HG02763 (cell line): ENCODE data around the gene ACACA.
"Not testable (repeated sequence)": the region's sequence is repeated elsewhere in the genome, so short reads cannot be mapped to it uniquely, and the experiment has no call there.

Source experiments
- ATAC-seq: cut with Tn5 transposase; IDR thresholded peaks from one replicate; pipeline ENCODE4 v1.9.1; 2021; ENCODE audit warnings: mild to moderate bottlenecking, moderate library complexity; ENCODE audit not compliant: unreplicated experiment

Gene ACACA

DNA sequence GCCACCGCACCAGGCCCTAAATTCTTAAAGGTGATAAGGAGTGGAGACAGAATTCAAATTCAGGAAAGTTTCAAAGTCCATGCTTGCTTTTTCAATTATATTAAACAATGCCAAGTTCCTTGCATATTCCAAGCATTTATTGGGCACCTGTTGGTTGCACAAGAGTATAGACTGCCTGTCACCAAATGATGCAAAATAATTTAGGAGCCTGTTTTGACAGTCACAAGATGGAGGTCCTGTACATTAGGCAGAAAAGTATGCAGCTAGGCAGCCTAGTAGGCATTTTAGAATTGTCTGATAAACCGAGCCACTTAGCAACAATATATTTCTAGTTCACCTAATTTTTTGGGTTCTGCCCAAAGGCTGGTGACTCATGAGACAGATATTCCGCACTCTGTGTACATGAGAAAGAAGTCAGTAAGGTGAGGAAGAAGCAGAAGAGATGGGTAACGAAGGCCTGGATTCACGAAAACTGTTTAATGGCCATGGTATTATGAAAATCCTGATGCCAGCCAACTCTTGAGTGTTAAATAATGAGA, 7.3 kb downstream of the ACACA start:
- ATAC-seq: no peak

DNA sequence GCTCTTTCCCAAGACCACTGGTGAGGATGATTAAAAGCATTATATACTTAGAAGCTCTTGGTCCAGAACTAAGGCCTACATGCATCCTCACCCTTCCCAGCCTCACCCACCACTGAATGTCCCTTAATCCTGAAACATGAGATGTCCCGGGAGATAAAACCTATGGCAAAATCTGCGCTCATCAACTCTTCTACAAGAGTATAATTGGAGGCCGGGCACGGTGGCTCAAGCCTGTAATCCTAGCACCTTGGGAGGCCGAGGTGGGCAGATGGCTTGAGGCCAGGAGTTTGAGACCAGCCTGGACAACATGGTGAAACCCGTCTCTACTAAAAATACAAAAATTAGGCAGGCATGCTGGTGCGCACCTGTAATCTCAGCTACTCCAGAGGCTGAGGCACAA, 13.3 kb downstream of the ACACA start:
- no peak for ATAC-seq

DNA sequence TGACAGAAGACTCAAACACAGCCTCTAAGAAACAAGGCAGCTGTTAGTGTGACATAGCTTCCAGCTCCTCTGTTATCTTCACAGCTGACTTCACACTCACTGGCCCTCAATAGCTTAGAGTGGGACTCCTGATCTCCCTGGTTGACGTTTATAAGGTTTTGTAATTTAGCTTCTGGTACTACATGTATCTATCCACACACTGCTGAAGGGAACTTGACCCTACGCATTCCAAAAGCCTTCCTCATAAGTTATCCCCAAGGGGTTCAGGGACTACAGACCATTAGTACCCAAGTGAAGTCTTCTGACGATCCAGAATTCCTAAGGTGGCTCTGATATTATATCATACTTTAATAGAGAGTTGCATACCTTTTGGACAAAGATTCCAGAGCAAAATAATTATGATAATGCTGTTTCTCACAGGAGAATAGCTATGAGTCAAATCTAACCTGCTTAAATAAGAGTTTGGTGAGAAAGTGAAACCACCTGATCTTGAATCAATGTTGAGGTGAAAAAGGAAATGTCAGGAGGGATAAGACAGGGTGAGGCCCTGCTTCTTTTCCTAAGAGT, 14.5 kb downstream of the ACACA start:
- ATAC-seq: no peak

DNA sequence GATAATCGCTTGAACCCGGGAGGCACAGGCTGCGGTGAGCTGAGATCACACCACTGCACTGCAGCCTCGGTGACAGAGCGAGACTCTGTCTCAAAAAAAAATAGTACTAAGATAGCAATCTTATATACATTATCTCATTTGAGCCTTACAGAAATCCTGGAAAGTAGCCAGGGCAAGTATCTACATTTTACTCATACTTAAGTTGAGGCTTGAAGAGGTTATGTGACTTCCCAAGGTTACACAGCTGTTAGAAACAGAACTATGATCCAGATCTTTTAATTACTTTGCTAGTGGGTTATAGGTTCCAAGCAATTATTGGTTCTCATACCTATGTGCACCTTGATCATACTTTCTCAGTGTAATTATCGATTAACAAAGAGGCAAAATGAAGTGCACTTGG, 15.5 kb downstream of the ACACA start:
- ATAC-seq: no peak

DNA sequence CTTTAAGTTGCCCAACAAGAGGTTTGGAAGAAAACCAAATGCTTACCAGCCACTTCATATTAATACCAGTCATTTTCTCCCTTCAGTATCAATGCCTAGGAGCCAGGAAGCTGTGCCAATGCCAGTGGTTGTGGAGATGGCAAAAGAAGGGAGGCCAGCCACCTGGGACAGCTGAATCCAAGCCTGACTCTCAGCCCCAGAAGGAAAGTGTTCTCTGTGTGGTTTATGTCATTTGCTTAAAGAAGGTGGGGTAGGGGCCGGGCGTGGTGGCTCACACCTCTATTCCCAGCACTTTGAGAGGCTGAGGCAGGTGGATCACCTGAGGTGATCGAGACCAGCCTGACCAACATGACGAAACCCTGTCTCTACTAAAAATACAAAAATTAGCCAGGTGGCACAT, 17.5 kb downstream of the ACACA start:
- no peak for ATAC-seq

DNA sequence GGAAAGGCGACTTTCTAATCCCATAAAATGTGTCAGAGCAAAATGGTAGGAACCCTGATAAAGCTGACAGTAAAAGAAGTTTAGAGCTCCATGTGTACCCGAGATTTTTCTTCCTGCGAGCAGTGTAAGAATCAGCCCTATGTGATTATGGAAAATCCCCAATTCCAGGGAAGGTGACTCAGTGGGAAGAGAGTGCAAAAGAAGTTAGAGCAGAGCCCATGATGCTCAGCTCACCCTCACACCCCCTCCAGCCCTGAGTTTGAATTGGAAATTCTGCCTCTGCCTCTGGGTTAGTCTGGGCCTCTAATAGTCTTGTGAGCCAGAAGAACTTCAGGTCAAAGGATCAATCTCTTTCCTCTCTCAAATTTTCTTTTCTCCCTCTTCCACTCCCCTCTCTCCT, 18.4 kb downstream of the ACACA start:
- ATAC-seq: no peak

DNA sequence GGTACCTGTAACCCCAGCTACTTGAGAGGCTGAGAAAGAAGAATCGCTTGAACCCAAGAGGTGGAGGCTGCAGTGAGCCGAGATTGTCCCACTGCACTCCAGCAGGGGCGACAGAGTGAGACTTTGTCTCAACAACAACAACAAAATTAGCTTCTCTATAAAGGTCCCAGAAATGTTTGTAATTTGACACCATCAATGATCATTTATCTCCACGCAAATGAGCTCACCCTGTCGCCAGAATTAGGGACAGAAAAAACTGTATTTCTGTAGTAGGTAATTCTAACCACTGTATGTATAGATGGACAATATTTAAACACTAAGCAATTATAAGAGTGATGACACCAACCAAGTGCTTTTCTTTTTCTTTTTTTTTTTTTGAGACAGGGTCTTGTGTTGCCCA, 20.2 kb downstream of the ACACA start:
- ATAC-seq: no peak

DNA sequence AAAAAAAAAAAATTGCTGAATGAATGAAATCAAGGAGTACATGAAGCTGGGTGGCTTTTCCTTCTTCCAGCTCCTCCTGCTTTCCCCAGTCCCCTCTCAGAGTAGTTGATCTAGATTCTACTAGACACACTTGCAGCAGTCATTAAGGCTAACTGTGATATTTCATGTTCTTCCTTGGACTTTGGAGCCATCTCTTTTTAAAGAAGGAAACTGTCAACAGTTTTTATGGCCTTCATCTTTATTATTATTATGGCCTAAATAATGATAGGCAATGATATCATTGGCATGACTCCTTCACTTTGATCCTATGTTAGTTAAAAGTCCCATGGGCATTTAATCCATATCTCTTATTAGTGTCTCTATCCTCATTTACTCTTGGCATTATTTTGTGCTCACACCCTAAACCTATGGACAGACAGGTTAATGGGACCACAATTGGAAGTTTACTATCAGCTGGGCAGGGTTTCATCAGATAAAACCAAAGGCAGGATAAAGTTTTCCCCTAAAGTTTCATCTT, 21.1 kb downstream of the ACACA start:
- ATAC-seq: no peak

DNA sequence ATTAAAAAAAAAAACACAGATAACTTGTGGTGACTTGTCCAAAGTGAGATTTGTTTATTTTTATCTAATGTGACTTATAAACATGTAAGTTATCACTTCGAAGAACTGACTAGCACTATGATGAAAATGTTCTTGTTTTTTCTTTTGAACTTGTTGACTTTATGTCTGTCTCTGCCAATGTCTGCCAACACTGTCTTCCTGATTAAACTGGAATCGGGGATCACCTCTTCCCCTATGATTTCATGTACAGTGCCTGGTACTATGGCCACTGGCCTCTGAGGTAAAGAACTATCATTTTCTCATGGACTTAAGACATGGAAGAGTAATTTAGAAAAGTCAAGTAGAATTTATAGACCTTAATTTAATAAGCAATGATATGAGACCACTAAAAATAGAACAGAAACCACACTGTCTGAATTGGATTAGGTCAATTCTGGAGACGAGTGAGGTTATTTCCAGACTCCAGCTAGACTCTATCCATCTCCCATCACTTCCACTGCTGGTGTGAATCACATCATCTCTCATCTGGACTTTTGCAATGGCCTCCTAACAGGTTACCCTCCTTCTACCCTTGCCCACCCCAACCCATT, 22.0 kb downstream of the ACACA start:
- ATAC-seq: no peak

DNA sequence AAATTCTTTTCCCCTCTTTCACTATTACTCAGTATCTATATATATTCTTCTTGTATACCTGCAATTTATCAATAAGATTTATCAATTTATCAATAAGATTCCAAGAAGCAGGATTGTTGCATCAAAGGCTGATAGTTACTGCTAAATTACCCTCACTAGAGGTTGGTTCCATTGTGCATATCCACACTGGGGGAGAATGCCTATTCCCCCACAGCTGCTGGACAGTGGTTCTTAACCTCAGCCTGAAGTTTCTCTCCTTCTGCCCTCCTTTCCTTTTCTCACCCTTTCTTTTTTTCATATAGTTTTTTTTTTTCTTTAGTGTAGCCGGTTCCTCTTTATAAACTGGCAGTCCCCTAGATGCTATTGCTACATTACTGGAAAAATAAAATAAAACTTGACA, 24.6 kb downstream of the ACACA start:
- no peak for ATAC-seq

DNA sequence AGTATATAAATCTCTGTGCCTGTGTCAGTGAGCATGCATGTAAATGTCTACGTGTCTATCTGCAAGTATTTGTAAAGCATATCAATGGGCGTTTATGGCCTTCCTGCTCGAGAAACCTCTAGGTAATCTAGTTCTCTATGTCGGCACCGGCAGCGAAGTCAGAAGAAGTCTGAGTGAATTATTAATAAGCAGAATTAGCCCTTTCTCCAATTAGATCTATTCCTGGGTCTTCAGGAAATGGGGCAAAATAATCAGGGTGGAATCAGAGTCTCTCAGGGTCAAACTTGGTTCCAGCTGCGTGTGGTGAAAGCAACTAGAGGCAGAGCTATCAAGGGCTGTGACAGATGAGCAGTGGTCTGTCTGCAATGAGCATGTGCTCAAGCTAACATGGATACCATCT, 30.9 kb downstream of the ACACA start, which contains the start of gene C17orf78:
C17orf78 (plus strand) TSS at position 280 of the 400 bp plus-strand sequence; CDS start at position 388, 108 bp downstream.
- ATAC-seq: no peak

DNA sequence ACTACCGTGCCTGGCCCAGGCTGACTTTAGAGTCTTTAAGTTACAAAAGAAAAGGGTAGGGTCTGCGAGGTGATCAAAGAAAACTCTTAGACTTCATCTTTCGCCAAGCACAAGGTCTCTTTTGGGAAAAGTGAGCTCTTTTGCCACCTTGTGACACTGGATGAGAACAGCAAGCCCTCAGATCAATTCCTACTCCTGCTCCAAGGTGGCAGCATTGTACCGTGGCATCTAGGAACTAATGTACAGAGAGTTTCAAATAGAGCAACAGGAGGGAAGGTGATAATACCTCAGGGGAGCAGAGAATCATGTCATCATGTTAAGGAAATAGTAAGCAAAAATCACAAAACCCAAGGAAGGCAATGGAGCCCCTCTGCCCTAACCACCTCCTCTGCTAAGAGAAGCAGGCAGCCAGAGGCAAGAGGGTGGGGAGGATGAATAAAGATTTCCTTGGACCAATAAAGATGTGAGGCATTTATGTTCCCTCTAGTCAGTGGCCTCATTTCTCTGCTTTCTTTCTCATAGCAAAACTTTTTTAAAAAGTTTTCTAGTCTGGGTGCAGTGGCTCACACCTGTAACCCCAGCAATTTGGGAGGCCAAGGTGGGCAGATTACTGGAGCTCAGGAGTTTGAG, 33.0 kb downstream of the ACACA start:
- no peak for ATAC-seq

DNA sequence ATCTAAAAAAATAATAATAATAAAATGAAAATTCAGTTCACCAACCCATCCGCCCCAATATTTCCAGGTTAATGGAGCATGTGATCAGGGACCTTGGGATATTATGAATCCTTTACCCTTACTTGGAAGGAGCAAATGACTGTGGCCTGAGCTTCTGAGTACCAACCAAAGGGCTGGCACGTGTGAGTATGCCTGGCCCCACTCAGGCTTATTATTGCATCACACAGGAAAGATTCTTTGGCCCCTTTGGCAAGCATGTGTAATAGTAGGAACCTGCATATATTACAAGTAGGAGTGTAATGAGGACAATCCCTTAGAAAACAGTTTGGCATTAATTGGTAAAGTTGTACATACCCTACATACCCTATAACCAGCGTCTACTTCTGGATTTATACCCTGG, 38.1 kb downstream of the ACACA start:
- no peak for ATAC-seq

DNA sequence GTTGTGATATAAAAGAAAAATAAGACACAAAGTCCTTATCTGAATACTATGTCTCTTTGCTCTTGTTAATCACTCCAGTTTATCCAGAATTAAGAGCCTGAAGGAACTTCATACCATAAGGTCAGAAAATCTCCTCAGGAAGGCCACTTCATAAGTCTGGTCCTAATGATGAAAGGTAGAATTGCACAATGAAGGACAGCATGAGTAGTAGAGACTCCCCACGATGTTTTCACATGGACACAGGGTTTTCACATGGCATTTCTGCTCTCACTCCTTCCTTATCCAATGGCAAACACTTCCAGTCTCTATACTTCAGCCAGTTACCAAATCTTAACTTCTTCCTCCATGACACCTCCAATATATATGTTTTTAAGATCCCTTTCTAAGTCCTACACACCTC, 41.0 kb downstream of the ACACA start:
- no peak for ATAC-seq

DNA sequence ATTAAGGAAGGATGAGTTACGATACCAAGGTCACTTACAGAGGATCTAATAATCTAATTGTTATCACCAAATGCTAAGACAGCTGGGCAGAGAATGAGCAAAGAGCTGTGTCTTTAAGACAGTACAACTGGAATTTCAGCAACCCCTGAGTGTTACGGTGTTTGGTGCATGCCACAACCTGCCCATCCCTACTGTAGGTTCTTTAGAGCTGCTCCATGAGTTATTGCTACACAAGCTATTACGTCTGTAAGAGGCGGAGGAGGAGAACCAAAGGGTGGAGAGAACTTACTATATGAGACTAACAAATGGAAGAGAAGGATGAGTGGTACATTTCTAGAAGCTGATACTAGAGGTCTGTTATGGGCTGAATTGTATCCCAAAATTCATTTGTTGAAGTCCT, 45.1 kb downstream of the ACACA start:
- ATAC-seq: no peak

DNA sequence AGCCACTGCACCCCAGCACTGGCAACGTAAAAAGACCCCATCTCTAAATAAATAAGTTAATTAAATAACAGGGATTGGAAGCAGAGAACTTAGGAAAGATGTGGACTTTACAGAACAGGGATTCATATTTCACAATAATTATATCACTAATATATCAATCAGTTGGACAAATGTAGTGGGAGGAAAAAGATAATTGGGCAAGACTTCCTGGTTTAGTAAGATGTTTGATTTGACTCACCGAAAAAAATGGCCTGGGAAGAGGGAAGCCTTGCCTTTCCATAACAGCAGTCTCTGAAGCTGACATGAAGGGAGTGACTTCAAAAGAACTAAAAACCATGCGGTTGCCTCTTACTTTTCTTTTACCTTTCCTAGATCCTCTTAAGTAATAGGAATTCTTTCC, 46.0 kb downstream of the ACACA start:
- ATAC-seq: no peak

DNA sequence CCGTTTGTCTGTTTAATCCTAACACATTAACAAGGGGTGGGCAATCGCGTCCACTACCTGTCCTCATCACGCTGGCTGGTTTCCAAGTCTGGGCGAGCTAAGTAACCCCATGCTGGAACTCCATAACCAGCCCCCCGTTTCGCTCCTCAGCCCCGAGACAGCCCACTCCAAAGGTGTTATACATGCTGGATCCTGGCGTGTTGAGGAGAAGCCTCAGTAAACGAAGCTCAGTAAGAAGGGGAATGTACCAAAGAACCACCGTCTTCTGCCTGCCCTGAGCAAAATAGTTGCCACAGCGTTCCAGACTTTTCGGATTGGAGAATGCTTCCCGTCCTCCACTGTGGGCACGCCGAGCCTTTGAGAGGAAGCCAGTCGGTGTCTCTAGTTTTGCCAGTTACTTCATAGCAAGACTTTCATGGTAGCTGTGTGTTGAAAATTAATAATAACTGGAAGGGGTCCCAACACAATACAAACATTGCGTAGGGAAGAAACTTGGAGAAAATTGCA, 46.9 kb downstream of the ACACA start:
- ATAC-seq: no peak

DNA sequence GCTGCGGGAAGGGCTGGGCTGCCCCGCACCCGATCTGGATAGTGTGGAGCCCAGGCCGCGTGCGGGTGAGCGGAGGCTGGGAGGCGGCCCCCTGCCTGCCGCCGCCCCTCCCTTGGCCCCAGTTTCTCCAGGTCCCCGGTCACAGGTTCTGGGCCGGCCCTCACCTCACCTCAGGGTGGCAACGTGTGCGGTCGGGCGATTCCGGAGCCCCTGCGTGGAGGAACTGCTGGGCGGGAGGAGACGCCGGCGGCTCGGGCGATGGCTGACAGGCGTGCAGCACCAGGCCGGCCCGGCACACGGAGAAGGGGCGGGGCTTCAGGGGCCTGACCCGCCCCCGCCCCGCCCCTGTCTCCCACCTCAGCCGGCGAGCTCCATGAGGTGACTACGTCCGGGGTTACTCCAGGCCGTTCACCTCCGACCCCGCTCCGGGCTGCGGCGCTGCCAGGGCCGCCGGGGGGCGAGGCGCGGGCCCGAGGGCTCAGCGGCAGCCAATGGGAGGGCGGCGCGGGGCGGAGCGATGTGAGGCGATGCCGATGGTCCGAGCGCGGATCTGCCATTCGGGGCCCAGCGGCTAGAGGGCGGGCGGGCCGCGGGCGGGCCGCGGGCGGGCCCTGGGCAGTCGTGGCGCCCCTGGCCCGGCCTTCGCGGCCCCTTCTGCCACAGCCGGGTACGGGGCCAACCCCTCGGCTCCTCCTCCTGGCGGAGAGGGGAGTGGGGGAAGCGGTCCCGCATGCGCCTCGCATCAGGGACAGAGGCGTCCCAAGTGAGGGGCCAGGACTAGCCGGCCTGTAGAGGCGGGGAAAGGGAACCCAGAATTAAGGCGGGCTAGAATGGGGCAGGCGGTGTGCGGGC, 47.6 kb downstream of the ACACA start:
- peak; percentile 91 for ATAC-seq

DNA sequence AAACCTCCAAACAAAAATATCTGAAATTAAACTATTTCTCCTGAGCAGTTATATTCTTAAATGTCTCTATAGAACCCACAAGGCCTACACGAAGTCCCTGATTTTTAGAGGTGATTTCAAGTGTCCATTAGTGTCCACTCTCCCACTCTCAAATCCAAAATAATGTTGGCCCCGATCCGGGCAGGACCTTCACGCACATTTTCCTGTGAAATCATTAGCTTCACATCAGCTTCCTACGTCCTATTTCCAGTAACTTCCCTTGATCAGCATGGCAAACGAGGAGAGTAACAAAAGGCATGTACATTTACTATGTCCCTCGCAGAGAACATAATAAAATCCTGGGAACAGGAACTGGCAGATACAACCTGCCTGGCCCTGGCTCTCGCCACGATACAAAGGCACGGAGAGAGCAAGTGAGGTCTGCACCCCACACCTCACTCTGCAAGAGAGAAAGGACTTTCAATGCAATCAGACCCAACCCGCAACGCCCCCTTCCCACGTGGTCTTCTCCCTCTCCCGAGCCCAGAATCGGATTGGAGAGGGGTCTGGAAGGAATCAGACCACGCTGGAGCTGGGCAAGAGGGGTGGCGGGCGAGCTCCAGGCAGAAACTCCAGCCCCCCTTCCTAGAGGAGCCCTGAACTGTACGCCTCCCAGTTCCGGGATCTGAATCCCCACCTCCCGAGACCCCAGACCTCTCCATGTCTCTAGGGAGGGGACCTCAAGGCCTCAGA, 48.4 kb downstream of the ACACA start:
- ATAC-seq: no peak

DNA sequence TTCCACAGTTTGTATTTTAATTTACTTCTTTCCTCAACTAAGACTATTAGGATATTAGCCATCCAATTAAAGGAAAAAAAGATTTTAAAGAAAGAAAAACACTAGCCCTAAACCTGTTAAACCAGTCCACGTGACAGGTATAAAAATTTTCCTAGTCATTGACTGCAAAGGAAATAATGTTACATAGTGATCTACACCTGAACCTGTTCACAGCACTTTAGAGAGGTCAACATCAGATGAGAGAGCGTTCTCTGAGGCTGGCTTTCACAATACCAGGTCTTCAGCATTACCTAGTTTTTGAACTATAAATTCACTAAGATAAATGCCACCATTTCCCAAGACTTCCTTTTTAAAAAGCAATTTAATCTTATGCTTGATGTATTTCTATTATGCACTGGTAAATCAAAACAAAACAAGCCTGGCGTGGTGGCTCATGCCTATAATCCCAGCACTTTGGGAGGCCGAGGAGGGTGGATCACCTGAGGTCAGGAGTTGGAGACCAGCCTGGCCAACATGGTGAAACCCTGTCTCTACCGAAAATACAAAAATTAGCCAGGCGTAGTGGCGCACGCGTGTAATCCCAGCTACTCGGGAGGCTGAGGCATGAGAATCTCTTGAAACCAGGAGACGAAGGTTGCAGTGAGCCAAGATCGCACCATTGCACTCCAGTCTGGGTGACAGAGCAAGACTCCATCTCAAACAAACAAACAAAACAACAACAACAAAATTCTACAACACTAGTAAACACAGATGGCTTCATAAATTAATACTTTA, 49.7 kb downstream of the ACACA start:
- not testable (repeated sequence) for ATAC-seq
